Tibial nerve (tissue), 4 donors: Measurements from ENCODE around the gene EFNB3.

ENCODE experiments used
- CTCF ChIP-seq, 5 experiments: fragments of 200-600 bp in 3 of 5; fragments of 450-650 bp in 2 of 5; sonication (generic) in 3 of 5; IDR thresholded peaks; one replicate each; pipeline ENCODE4 v1.5.1; 2016 to 2019; ENCODE audit warnings: antibody characterized with exemption in 5 of 5, mild to moderate bottlenecking in 3 of 5, moderate library complexity in 2 of 5
- EP300 ChIP-seq, 2 donors: sonication (generic); formaldehyde crosslinking; IDR thresholded peaks; one replicate each; pipeline ENCODE4 v1.6.1; 2017; ENCODE audit warnings: antibody characterized with exemption in 2 of 2, mild to moderate bottlenecking in 1 of 2
- POLR2A ChIP-seq, 2 donors: fragments of 450-650 bp; IDR thresholded peaks; one replicate each; pipeline ENCODE4 v1.6.1; 2017; ENCODE audit warnings: antibody characterized with exemption in 2 of 2, mild to moderate bottlenecking in 2 of 2, moderate library complexity in 2 of 2

DNA sequence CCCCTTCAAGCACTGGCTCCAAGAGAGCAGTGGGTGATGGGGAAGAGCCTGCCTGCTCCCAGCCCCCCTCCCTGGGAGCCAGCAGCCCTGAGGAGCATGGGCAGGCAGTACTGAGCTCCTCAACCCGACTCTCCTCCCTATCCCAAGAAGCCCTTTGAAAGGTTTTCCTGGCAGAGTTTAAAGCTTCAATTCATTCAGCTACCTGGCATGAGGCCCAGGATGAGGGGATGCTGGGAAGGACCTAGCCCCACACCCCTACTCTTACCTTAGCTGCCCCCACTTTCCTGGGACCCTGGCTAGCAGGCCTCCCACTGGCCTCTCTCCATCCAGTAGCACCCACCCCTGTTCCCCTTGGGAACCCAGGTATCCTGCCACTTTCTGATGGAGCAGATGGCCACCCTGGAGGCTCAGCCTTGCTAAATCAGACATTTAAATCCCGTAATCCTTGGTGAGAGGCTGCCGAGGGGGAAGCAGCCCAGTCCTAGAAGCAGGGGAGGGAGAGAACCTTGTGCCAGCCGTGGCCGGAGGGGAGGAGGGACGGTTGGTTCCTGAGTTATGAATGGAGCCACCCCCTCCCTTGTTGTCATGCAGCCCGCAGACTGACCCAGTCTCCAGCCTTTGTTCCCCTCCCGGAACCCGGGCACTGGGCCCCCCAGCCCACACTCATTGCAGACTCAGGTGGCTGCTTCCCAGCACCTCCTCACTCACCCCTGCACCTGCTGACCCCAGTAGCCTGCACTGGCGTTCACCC is 37.2 kb upstream of the EFNB3 start:
- no peak for TF ChIP-seq CTCF (IDR thresholded peaks at IDR 0.05)
- no peak for TF ChIP-seq EP300 (IDR thresholded peaks at IDR 0.05)
- no peak for TF ChIP-seq POLR2A (IDR thresholded peaks at IDR 0.05)
